Tibial nerve (tissue), 4 donors: ENCODE data around the gene TENM4.

Experiments
- CTCF ChIP-seq, 5 experiments: fragments of 200-600 bp in 3 of 5; fragments of 450-650 bp in 2 of 5; sonication (generic) in 3 of 5; IDR thresholded peaks; one replicate each; pipeline ENCODE4 v1.5.1; 2016 to 2019; ENCODE audit warnings: antibody characterized with exemption in 5 of 5, mild to moderate bottlenecking in 3 of 5, moderate library complexity in 2 of 5
- EP300 ChIP-seq, 2 donors: sonication (generic); formaldehyde crosslinking; IDR thresholded peaks; one replicate each; pipeline ENCODE4 v1.6.1; 2017; ENCODE audit warnings: antibody characterized with exemption in 2 of 2, mild to moderate bottlenecking in 1 of 2
- POLR2A ChIP-seq, 2 donors: fragments of 450-650 bp; IDR thresholded peaks; one replicate each; pipeline ENCODE4 v1.6.1; 2017; ENCODE audit warnings: antibody characterized with exemption in 2 of 2, mild to moderate bottlenecking in 2 of 2, moderate library complexity in 2 of 2

GRCh38 chr11:78656327-78656726 lies 784.5 kb downstream of the TENM4 start:
- TF ChIP-seq CTCF (IDR thresholded peaks at IDR 0.05) (no peak), EP300 (IDR thresholded peaks at IDR 0.05) (no peak), POLR2A (IDR thresholded peaks at IDR 0.05) (no peak)
